Measurements from ENCODE around the gene CCDC148. TPM values are rescaled to one million over a fixed set of nuclear protein-coding genes. Genes with fewer than 3 reads are reported as not detected.

CCDC148 gene
- polyA plus RNA-seq, 4 donors, result 0.09 to 0.37 TPM; not detected in 2

DNA sequence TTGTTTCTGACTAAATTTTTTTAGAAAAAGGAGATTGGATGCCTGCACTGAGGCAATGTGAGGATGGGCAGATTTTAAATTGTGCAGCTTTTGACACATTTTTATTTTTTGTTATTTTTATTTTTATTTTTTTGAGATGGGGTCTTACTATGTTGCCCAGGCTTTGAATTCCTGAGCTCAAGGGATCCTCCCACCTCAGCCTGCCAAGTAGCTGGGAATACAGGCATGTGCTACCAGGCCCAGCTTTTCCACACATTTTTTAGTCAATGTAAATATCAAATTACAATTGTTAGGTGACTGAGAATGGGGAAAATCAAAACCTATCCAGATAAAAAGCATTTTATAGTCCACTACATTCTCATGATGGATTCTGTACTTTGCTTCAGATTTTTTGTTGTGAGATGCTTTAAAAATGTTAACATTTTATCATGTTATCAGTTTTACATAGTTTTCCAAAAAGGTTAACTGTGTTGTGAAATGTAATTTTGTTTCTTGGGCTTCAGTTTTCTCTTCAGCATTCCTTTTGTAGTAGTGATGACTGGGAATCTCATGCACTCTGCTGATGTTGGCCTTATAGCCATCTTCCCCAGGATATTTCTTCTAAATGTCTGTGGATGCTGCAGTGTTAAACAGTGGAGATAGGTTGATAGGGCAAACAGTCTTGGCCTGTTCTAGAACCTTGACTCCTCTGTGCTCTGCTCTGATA, 41.6 kb upstream of the CCDC148 start:
- no peaks in the 10 kb centered on the region for H3K27me3 ChIP-seq (ENCODE audit: control insufficient read depth in 3 of 3, insufficient read depth in 3 of 3, low read length in 3 of 3)
- no peak for FAIRE-seq
- peaks cover 0 to 5% (median 0%) of the 10 kb centered on the region in 3 donors for H3K36me3 ChIP-seq (ENCODE audit: control insufficient read depth in 3 of 3, insufficient read depth in 2 of 3, low read depth in 1 of 3, low read length in 3 of 3)
- peaks cover 0 to 8% (median 0%) of the 10 kb centered on the region in 3 donors for H3K4me1 ChIP-seq (ENCODE audit: control insufficient read depth in 3 of 3, insufficient read depth in 2 of 3, low read depth in 1 of 3, low read length in 2 of 3)
- H3K4me3 ChIP-seq (ENCODE audit: low read depth in 1 of 3, low read length in 3 of 3), result no peak overlapping the region
- no peak overlapping the region for H3K27ac ChIP-seq (ENCODE audit: low read depth in 1 of 3, low read length in 2 of 3)
- no peaks in the 10 kb centered on the region for H3K9me3 ChIP-seq (ENCODE audit: control insufficient read depth in 2 of 2, insufficient read depth in 1 of 2, low read depth in 1 of 2, low read length in 1 of 2)
- no peak for DNase-seq

DNA sequence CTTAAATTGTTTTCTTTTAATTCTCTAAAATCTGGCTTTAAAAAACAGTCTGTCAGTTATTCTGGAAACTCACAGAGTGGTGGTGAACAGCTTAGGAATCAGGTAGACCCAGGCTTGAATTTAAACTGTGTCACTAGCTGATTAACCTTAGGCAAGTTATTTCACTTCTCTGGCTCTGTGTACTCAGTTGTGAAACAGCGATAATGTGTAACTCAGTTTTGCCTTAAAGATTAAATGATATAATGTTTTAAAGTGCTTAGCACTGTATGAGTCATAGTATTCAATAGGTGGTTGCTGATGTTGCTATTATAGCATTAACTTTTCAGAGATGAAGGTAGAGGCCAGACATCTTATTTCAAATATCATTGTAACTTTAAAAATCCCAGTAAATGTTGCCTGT, 40.9 kb upstream of the CCDC148 start:
- 23 to 63% (median 31%) methylated on average over 1 of the region's 1 CpG for WGBS, 3 donors
- no peak for FAIRE-seq
- Histone ChIP-seq H3K27ac (ENCODE audit: low read depth in 1 of 3, low read length in 2 of 3) (no peak overlapping the region), H3K36me3 (ENCODE audit: control insufficient read depth in 3 of 3, insufficient read depth in 2 of 3, low read depth in 1 of 3, low read length in 3 of 3) (peaks cover 0 to 5% (median 0%) of the 10 kb centered on the region in 3 donors), H3K4me1 (ENCODE audit: control insufficient read depth in 3 of 3, insufficient read depth in 2 of 3, low read depth in 1 of 3, low read length in 2 of 3) (peaks cover 0 to 8% (median 0%) of the 10 kb centered on the region in 3 donors), H3K27me3 (ENCODE audit: control insufficient read depth in 3 of 3, insufficient read depth in 3 of 3, low read length in 3 of 3) (no peaks in the 10 kb centered on the region), H3K4me3 (ENCODE audit: low read depth in 1 of 3, low read length in 3 of 3) (no peak overlapping the region), H3K9me3 (ENCODE audit: control insufficient read depth in 2 of 2, insufficient read depth in 1 of 2, low read depth in 1 of 2, low read length in 1 of 2) (no peaks in the 10 kb centered on the region)
- DNase-seq, result peak; percentile 36 to 39

DNA sequence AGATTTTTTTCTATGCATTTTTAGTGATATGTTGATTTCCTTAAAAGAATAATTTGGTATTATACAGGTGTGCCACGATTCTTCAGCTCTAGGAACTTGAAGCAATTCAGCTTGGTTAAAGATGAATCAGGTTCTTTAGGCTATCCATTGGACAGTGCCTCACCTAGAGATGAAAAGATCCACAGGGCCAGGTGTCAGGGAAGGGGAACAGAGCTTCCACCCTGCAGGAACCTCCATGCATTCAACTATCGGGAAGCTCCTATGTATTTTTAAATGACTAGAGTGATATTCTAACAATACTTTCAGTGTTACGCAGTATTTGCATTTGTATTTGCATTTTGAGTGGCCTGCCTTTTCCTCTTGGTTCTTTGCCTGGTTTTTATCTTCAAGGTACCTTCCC, 40.4 kb upstream of the CCDC148 start:
- H3K4me3 ChIP-seq (ENCODE audit: low read depth in 1 of 3, low read length in 3 of 3), result no peak overlapping the region
- H3K4me1 ChIP-seq (ENCODE audit: control insufficient read depth in 3 of 3, insufficient read depth in 2 of 3, low read depth in 1 of 3, low read length in 2 of 3), result peaks cover 0 to 8% (median 0%) of the 10 kb centered on the region in 3 donors
- no peak for DNase-seq
- no peak overlapping the region for H3K27ac ChIP-seq (ENCODE audit: low read depth in 1 of 3, low read length in 2 of 3)
- H3K9me3 ChIP-seq (ENCODE audit: control insufficient read depth in 2 of 2, insufficient read depth in 1 of 2, low read depth in 1 of 2, low read length in 1 of 2), result no peaks in the 10 kb centered on the region
- no peaks in the 10 kb centered on the region for H3K27me3 ChIP-seq (ENCODE audit: control insufficient read depth in 3 of 3, insufficient read depth in 3 of 3, low read length in 3 of 3)
- no peak for FAIRE-seq
- peaks cover 0 to 5% (median 0%) of the 10 kb centered on the region in 3 donors for H3K36me3 ChIP-seq (ENCODE audit: control insufficient read depth in 3 of 3, insufficient read depth in 2 of 3, low read depth in 1 of 3, low read length in 3 of 3)
- WGBS, 3 donors, result 67 to 76% (median 72%) methylated on average over 3 of the region's 3 CpGs

DNA sequence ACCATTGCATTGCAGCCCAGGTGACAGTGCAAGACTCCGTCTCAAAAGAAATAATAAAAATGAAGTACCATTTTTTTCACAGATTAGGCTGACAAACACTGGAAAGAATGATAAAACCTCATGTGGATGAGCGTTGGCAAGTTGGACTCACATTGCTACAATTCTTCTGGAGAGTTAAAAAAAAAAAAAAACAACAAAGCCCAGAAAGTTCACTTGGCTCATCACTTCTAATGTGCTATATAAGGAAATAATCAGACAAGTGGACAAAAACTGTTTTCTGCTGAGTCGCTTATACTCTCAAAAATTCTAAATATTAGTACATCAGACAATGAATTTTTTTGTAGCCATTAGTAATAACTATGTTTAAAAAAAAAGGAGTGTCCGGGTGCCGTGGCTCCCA, 38.6 kb upstream of the CCDC148 start:
- WGBS, 3 donors, result 84 to 96% (median 94%) methylated on average over 5 of the region's 5 CpGs
- Histone ChIP-seq H3K27ac (ENCODE audit: low read depth in 1 of 3, low read length in 2 of 3) (no peak overlapping the region), H3K4me3 (ENCODE audit: low read depth in 1 of 3, low read length in 3 of 3) (no peak overlapping the region), H3K36me3 (ENCODE audit: control insufficient read depth in 3 of 3, insufficient read depth in 2 of 3, low read depth in 1 of 3, low read length in 3 of 3) (peaks cover 0 to 3% (median 0%) of the 10 kb centered on the region in 3 donors), H3K9me3 (ENCODE audit: control insufficient read depth in 2 of 2, insufficient read depth in 1 of 2, low read depth in 1 of 2, low read length in 1 of 2) (no peaks in the 10 kb centered on the region), H3K4me1 (ENCODE audit: control insufficient read depth in 3 of 3, insufficient read depth in 2 of 3, low read depth in 1 of 3, low read length in 2 of 3) (peaks cover 0 to 6% (median 2%) of the 10 kb centered on the region in 3 donors), H3K27me3 (ENCODE audit: control insufficient read depth in 3 of 3, insufficient read depth in 3 of 3, low read length in 3 of 3) (no peaks in the 10 kb centered on the region)
- FAIRE-seq, result no peak
- no peak for DNase-seq

DNA sequence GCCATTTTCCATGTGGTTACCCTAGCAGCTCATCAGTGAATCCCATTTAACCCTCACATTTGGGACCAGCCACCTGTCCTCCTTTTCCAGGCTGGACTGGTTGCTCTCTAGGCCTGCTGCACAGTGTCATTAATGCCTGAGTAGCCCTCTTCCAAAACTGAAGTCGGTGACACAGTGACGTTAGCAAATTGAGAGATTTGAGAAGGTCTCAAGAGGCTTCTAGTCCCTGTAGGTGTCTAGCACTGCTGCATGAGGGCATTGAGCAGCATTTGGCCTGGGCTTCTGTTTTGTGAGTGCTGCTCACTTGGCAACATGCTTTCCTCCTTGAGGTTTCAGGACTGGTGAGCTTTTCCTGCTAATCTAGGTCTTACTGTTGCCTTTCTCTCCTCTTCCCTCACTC, 36.9 kb upstream of the CCDC148 start:
- no peaks in the 10 kb centered on the region for H3K36me3 ChIP-seq (ENCODE audit: control insufficient read depth in 3 of 3, insufficient read depth in 2 of 3, low read depth in 1 of 3, low read length in 3 of 3)
- peaks cover 0 to 6% (median 3%) of the 10 kb centered on the region in 3 donors for H3K4me1 ChIP-seq (ENCODE audit: control insufficient read depth in 3 of 3, insufficient read depth in 2 of 3, low read depth in 1 of 3, low read length in 2 of 3)
- H3K27ac ChIP-seq (ENCODE audit: low read depth in 1 of 3, low read length in 2 of 3), result no peak overlapping the region
- FAIRE-seq (no peak), DNase-seq (no peak)
- H3K4me3 ChIP-seq (ENCODE audit: low read depth in 1 of 3, low read length in 3 of 3), result no peak overlapping the region
- H3K27me3 ChIP-seq (ENCODE audit: control insufficient read depth in 3 of 3, insufficient read depth in 3 of 3, low read length in 3 of 3), result no peaks in the 10 kb centered on the region
- 55 to 81% (median 67%) methylated on average over 2 of the region's 2 CpGs for WGBS, 3 donors
- no peaks in the 10 kb centered on the region for H3K9me3 ChIP-seq (ENCODE audit: control insufficient read depth in 2 of 2, insufficient read depth in 1 of 2, low read depth in 1 of 2, low read length in 1 of 2)

DNA sequence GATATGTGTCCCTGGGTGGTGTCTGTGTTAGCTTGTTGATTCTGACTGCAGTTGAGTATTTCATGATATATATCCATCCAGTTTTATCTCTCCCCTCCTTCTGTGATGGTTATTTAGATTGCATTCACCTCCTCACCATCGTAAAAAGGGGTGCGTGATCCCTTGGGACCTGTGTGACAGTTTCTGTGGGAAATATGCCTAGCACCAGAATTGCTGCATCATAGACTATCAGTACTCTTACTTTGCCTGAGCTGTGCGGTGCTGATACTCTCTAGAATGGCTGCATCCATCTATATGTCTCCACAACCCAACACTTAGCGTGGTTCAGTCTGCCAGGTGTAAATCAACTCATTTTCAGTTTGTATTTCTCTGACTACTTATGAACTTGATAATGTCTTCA, 34.5 kb upstream of the CCDC148 start:
- no peak overlapping the region for H3K27ac ChIP-seq (ENCODE audit: low read depth in 1 of 3, low read length in 2 of 3)
- no peaks in the 10 kb centered on the region for H3K27me3 ChIP-seq (ENCODE audit: control insufficient read depth in 3 of 3, insufficient read depth in 3 of 3, low read length in 3 of 3)
- H3K4me1 ChIP-seq (ENCODE audit: control insufficient read depth in 3 of 3, insufficient read depth in 2 of 3, low read depth in 1 of 3, low read length in 2 of 3), result peaks cover 0 to 5% (median 0%) of the 10 kb centered on the region in 3 donors
- no peaks in the 10 kb centered on the region for H3K36me3 ChIP-seq (ENCODE audit: control insufficient read depth in 3 of 3, insufficient read depth in 2 of 3, low read depth in 1 of 3, low read length in 3 of 3)
- no peak for DNase-seq
- no peak for FAIRE-seq
- WGBS, 3 donors, result 89 to 93% (median 92%) methylated on average over 4 of the region's 4 CpGs
- no peak overlapping the region for H3K4me3 ChIP-seq (ENCODE audit: low read depth in 1 of 3, low read length in 3 of 3)
- no peaks in the 10 kb centered on the region for H3K9me3 ChIP-seq (ENCODE audit: control insufficient read depth in 2 of 2, insufficient read depth in 1 of 2, low read depth in 1 of 2, low read length in 1 of 2)

DNA sequence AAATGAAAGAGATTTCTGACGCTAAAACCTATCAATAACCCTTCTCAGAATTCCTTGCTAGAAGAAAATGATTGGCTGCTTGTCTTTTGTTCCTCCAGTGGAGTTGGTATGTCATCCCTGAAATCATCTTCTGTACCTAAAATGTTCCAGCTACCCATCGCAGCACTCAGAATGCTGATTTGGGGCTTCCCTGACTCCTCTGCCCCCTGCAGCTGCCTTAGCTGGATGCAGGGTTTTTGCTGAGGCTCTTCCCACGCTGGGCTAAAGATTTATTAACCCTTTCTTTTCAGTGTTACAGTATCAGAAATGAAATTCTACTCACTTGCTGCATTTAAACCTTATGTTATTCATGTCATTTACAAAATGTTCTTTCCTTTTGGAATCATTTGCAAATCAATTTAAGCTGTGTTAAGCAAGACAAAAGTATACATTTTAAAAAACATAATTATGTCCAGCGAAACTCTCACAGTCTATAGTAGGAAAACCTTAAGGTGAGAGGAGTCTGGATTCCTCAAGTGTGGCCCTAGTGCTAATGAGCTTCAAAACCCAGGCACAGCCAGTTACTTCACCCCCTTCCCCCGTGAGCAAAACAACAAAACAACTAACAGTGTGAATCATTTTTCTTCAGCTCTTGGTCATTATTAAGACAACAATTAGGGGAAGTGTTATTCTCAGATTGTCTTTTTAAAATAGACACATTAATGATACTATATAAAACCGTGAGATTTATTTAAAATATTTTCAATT, 33.0 kb upstream of the CCDC148 start:
- FAIRE-seq (no peak), DNase-seq (no peak)
- WGBS, 3 donors, result 62 to 77% (median 76%) methylated on average over 6 of the region's 6 CpGs
- Histone ChIP-seq H3K27me3 (ENCODE audit: control insufficient read depth in 3 of 3, insufficient read depth in 3 of 3, low read length in 3 of 3) (no peaks in the 10 kb centered on the region), H3K9me3 (ENCODE audit: control insufficient read depth in 2 of 2, insufficient read depth in 1 of 2, low read depth in 1 of 2, low read length in 1 of 2) (no peaks in the 10 kb centered on the region), H3K4me1 (ENCODE audit: control insufficient read depth in 3 of 3, insufficient read depth in 2 of 3, low read depth in 1 of 3, low read length in 2 of 3) (peaks cover 0 to 5% (median 0%) of the 10 kb centered on the region in 3 donors), H3K27ac (ENCODE audit: low read depth in 1 of 3, low read length in 2 of 3) (no peak overlapping the region), H3K4me3 (ENCODE audit: low read depth in 1 of 3, low read length in 3 of 3) (no peak overlapping the region), H3K36me3 (ENCODE audit: control insufficient read depth in 3 of 3, insufficient read depth in 2 of 3, low read depth in 1 of 3, low read length in 3 of 3) (no peaks in the 10 kb centered on the region)

DNA sequence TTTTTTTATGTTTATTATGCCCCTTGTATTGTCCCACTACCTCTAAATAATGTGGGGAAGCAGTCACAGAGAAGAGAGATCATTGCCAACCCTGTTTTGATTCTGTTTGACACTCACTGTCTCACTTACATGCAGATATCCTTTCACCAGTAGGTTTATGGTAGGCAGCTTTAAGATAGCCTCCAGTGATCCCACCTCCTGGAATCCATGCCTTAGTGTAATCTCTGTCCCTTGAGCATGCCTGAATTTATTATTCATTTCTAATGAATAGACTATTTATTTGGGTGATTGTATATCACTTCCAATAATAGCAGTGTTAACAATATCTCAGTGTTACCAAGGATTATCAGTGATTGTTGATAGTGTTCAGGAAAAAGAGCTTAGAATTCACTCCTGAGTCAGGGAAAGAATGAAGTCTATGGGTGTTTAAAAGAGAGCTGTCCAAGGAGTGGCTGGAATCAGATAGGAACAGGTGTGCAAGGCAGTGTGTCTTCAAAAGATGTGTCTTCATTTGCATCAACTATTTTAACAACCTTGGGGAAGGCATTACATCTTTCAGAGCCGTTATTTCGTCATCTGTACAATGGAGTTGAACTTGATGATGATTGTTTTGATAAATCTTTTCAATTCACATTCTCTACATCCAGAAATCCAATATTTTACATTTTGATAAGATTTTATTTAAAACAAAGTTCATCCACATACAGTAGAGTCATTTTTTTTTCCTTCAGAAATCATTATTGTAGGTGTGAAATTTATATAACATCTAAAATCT, 32.1 kb upstream of the CCDC148 start:
- H3K27me3 ChIP-seq (ENCODE audit: control insufficient read depth in 3 of 3, insufficient read depth in 3 of 3, low read length in 3 of 3), result no peaks in the 10 kb centered on the region
- no peaks in the 10 kb centered on the region for H3K36me3 ChIP-seq (ENCODE audit: control insufficient read depth in 3 of 3, insufficient read depth in 2 of 3, low read depth in 1 of 3, low read length in 3 of 3)
- no peak overlapping the region for H3K4me3 ChIP-seq (ENCODE audit: low read depth in 1 of 3, low read length in 3 of 3)
- 42 to 66% (median 51%) methylated on average over 2 of the region's 2 CpGs for WGBS, 3 donors
- no peaks in the 10 kb centered on the region for H3K9me3 ChIP-seq (ENCODE audit: control insufficient read depth in 2 of 2, insufficient read depth in 1 of 2, low read depth in 1 of 2, low read length in 1 of 2)
- peaks cover 0 to 5% (median 0%) of the 10 kb centered on the region in 3 donors for H3K4me1 ChIP-seq (ENCODE audit: control insufficient read depth in 3 of 3, insufficient read depth in 2 of 3, low read depth in 1 of 3, low read length in 2 of 3)
- H3K27ac ChIP-seq (ENCODE audit: low read depth in 1 of 3, low read length in 2 of 3), result no peak overlapping the region
- DNase-seq (no peak), FAIRE-seq (no peak)
